ENCODE results near the gene RAB22A. TPM values are rescaled to one million over a fixed set of nuclear protein-coding genes. Genes with fewer than 3 reads are reported as not detected.
A peak's percentile ranks its signal among the peaks of the same experiment; 100 is the strongest.
"Not testable (repeated sequence)": the region's sequence is repeated elsewhere in the genome, so short reads cannot be mapped to it uniquely, and the experiment has no call there.

RAB22A gene
- polyA plus RNA-seq, 6 donors from 2014 or later: 11.6 to 15.8 (median 13.0) TPM

DNA sequence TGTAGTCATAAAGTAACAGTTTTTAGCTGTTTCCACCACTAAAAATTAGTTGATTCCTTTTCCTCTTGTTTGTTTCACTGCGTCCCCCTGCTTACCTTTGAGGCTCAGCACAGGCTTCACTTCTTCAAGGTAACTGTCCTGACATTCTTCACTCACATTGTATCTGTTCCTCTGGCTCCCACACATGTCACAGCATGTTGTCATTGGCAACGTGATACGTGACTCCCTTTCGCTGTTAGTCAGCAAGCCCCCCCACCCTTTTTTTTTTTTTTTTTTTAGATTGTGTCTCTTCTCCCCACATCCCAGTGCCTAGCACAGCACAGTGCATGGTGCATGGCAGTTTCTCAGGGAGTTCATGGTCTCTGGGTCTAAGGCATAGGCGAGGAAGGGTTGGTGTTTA is 92.8 kb downstream of the RAB22A start:
- H3K27me3 Mint-ChIP-seq: no peaks in the 10 kb centered on the region
- DNase-seq: no peak
- peaks cover 17 to 37% (median 20%) of the 10 kb centered on the region in 3 donors for H3K4me1 Mint-ChIP-seq
- H3K9me3 Mint-ChIP-seq: no peaks in the 10 kb centered on the region
- no peak overlapping the region for H3K27ac Mint-ChIP-seq
- H3K36me3 Mint-ChIP-seq: no peaks in the 10 kb centered on the region
- ATAC-seq (ENCODE audit: low read depth in 2 of 2): peak in 1 of 2 donors; percentile 12
- H3K4me3 Mint-ChIP-seq: no peak overlapping the region

DNA sequence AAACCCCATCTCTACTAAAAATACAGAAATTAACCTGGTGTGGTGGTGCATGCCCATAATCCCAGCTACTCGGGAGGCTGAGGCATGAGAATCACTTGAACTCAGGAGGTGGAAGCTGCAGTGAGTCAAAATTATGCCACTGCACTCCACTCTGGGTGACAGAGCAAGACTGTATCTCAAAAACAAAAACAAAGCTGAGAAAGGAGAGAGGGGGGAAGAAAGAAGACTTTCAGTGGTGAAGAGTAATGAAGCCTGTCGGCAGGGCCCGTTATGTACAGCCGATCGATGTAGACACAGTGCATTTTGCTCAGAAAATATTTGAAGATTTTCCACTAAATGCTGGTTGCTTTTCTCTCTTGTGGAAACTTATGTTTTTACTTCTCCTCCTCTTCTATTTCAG is 93.3 kb downstream of the RAB22A start:
- no peak for DNase-seq
- no peaks in the 10 kb centered on the region for H3K36me3 Mint-ChIP-seq
- no peaks in the 10 kb centered on the region for H3K9me3 Mint-ChIP-seq
- H3K4me1 Mint-ChIP-seq: peaks cover 18 to 37% (median 24%) of the 10 kb centered on the region in 3 donors
- H3K27me3 Mint-ChIP-seq: no peaks in the 10 kb centered on the region
- ATAC-seq (ENCODE audit: low read depth in 2 of 2): peak; percentile 67 to 84
- no peak overlapping the region for H3K4me3 Mint-ChIP-seq
- H3K27ac Mint-ChIP-seq: no peak overlapping the region

DNA sequence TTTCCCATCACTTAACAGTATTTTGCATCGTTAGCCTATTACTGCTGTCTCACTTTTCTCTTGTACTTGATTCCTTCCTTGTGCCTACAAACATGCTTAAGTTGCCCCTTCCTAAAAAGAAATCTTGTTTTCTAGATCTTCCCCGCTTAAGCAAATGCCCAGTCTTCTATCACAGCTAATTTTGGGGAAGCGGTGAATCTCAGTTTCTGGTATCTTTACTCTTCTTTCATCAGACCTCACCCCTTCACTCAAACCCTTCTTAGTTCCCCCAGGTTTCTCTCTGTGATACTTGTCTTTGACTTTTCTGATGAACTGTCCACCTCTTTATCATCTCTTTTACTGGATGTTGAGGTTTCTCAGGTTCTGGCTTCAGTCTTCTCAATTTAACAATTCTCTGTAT is 93.8 kb downstream of the RAB22A start:
- peaks cover 18 to 35% (median 24%) of the 10 kb centered on the region in 3 donors for H3K4me1 Mint-ChIP-seq
- ATAC-seq (ENCODE audit: low read depth in 2 of 2) (peak; percentile 41), DNase-seq (no peak)
- no peak overlapping the region for H3K4me3 Mint-ChIP-seq
- H3K27ac Mint-ChIP-seq: no peak overlapping the region
- no peaks in the 10 kb centered on the region for H3K27me3 Mint-ChIP-seq
- H3K36me3 Mint-ChIP-seq: no peaks in the 10 kb centered on the region
- no peaks in the 10 kb centered on the region for H3K9me3 Mint-ChIP-seq

DNA sequence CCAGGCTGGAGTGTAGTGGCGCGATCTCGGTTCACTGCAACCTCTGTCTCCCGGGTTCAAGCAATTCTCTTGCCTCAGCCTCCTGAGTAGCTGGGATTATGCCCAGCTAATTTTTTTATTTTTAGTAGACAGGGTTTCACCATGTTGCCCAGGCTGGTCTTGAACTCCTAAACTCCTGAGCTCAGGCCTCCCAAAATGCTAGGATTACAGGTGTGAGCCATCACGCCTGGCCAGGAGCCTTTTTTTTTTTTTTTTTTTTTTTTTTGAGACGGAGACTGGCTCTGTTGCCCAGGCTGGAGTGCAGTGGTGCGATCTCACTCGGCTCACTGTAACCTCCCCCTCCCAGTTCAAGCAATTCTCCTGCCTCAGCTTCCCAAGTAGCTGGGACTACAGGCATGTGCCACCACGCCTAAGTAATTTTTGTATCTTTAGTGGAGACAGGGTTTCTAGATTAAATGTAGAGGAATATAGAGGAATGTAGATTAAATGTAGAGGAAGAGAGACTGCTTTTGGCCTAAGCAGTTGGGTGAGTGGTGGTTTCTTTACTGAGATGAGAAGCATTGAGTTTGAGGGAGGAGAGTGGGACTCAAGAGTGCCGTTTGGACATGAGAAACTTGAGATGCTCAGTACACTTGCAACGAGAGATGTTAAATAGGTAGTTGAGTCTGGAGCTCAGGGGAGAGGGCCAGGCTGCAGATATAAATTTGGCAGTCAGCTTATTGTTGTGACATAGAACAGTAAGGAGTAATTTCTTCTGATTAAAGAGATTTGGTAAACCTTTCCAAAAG is 96.2 kb downstream of the RAB22A start:
- ATAC-seq (ENCODE audit: low read depth in 2 of 2): no peak
- no peak for DNase-seq
- peaks cover 19 to 34% (median 31%) of the 10 kb centered on the region in 3 donors for H3K4me1 Mint-ChIP-seq
- no peaks in the 10 kb centered on the region for H3K27me3 Mint-ChIP-seq
- no peak overlapping the region for H3K27ac Mint-ChIP-seq
- no peak overlapping the region for H3K4me3 Mint-ChIP-seq
- H3K36me3 Mint-ChIP-seq: no peaks in the 10 kb centered on the region
- H3K9me3 Mint-ChIP-seq: no peaks in the 10 kb centered on the region

DNA sequence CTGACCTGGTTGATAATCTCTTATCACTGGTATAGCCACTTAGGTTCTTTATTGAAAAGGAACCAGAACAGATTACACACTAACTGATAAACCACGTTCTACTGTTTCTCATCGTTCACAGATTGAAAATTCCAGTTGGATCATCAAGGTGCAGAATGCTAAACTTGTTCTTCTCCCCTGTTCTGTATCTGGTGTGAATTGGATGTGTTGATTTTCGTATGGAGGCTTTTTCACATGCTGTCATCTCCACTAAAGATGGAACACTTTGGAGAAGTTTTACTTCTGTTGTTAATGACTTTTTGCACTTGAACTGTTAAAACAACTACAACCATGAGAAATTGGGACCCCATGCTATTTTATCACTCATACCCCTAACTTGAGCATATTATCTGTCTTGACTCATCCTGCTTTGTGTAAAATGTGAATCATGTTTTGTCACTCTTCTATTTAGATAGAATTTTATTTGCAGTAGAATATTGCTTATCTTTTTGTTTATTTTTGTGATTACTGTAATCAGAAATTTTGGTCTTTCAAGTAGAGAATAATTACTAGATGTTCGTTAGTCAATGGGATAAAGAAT is 97.0 kb downstream of the RAB22A start:
- Mint-ChIP-seq H3K4me3 (no peak overlapping the region), H3K27ac (peak overlapping the region in 3 of 6 donors; percentile 30 to 75 (median 38)), H3K9me3 (no peaks in the 10 kb centered on the region), H3K36me3 (no peaks in the 10 kb centered on the region), H3K27me3 (no peaks in the 10 kb centered on the region), H3K4me1 (peaks cover 17 to 34% (median 32%) of the 10 kb centered on the region in 3 donors)
- ATAC-seq (ENCODE audit: low read depth in 2 of 2) (no peak), DNase-seq (no peak)

DNA sequence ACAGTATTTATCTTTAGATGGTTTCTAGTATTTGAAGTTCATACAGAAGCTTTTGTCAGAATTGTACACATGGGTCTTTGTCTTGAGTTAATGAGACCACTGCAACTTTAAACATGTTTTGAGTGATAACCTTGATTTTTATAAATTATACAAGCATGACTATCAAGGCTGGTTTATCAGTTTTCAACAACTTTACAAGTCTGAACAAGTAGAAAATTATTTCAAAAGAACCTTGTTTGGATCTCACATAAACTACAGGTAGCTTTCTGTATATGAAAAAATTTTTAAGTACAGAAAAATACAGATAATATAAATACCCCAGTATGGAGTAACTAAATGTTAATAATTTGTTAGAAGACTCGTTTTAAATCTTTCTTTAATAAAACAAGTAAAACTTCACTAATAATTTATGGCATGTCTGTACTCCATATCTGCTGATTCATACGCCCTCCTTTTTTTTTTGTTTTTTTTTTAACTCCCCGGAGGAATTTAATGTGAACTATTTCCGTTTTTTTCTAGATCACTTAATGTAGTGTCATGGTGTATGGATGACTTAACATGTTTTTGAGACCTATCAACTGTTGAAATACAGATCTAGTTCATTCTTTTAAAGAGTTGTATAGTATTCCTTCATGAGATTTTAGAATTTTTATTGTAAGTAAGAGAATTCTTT is 97.8 kb downstream of the RAB22A start:
- DNase-seq (no peak), ATAC-seq (ENCODE audit: low read depth in 2 of 2) (peak in 1 of 2 donors; percentile 20)
- no peaks in the 10 kb centered on the region for H3K36me3 Mint-ChIP-seq
- peaks cover 17 to 38% (median 32%) of the 10 kb centered on the region in 3 donors for H3K4me1 Mint-ChIP-seq
- H3K27me3 Mint-ChIP-seq: no peaks in the 10 kb centered on the region
- no peaks in the 10 kb centered on the region for H3K9me3 Mint-ChIP-seq
- H3K4me3 Mint-ChIP-seq: peak overlapping the region in 1 of 8 donors; percentile 48
- peak overlapping the region in 1 of 6 donors; percentile 29 for H3K27ac Mint-ChIP-seq

DNA sequence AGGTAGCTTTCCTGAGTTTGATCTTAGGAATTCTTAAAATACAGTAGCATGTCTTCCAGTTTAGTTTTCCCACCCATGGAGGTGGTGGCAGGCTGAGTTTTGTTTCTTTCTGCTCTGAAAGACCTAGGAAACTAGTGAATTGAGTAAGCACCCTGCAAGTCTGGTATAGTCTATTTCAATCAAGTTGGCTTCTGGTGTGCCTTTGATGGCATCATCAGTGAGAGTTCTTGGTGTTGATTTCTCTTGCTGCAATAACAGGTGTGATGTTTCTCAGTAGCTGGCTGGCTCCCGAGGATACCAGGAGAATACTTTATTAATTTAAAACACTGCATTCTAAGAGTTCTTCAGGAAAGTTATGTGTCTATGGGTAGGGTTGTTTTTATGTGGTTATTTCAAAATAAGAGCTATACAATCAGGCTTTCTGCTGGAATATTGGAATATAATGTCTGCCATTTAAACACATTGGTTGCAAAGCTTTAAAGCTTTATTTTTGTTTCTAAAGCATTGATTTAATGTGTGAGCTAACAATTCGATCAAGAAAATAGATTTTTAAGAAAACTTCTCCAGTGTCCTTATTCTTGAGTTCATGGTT is 98.5 kb downstream of the RAB22A start:
- no peak for ATAC-seq (ENCODE audit: low read depth in 2 of 2)
- Mint-ChIP-seq H3K27ac (peak overlapping the region in 4 of 6 donors; percentile 5 to 23 (median 12)), H3K4me3 (peak overlapping the region in 1 of 8 donors; percentile 24), H3K27me3 (no peaks in the 10 kb centered on the region), H3K9me3 (no peaks in the 10 kb centered on the region), H3K4me1 (peaks cover 17 to 38% (median 32%) of the 10 kb centered on the region in 3 donors), H3K36me3 (no peaks in the 10 kb centered on the region)
- no peak for DNase-seq

DNA sequence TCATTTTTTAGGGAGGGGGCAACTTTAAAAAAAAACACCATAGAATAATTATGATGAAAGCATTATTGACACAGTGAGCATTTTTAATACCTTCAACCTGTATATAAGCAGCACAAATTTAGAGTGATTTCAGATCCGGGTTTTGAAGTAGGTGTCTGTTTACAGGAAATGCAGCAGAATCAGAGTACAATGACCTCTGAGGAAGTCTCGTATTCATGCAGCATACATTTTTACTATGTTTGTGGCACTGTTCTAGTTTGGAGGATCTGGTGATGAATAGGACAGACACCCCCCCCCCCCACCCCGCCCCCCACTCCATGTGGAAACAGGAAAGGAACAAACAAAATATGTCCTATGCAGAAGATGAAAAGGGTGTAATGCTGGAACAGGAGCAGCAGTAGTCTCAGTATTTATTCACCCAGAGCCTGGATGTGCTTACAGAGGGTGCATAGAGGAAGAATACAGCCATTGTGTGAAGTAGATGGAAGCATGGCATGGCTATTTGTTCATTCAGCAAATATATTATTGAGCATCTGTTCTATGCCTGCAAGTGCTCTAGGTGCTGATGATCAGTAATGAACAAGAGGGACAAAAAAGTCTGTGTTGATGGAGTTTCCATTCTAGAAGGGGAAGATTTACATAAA is 99.2 kb downstream of the RAB22A start:
- H3K9me3 Mint-ChIP-seq: no peaks in the 10 kb centered on the region
- ATAC-seq (ENCODE audit: low read depth in 2 of 2) (peak in 1 of 2 donors; percentile 45), DNase-seq (no peak)
- no peaks in the 10 kb centered on the region for H3K36me3 Mint-ChIP-seq
- H3K27ac Mint-ChIP-seq: peak overlapping the region in 4 of 6 donors; percentile 3 to 16 (median 8)
- peak overlapping the region in 1 of 8 donors; percentile 23 for H3K4me3 Mint-ChIP-seq
- no peaks in the 10 kb centered on the region for H3K27me3 Mint-ChIP-seq
- H3K4me1 Mint-ChIP-seq: peaks cover 17 to 38% (median 32%) of the 10 kb centered on the region in 3 donors

DNA sequence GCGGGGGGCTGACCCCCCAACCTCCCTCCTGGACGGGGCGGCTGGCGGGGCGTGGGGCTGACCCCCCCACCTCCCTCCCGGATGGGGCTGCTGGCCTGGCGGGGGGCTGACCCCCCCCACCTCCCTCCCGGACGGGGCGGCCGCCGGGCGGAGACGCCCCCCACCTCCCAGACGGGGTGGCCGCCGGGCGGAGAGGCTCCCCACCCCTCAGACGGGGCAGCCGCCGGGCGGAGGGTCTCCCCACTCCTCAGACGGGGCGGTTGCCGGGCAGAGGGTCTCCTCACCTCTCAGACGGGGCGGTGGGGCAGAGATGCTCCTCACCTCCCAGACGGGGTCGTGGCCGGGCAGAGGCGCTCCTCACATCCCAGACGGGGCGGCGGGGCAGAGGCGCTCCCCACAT is 104.7 kb downstream of the RAB22A start:
- not testable (repeated sequence) for DNase-seq; H3K4me3 Mint-ChIP-seq; H3K27me3 Mint-ChIP-seq; H3K9me3 Mint-ChIP-seq; H3K27ac Mint-ChIP-seq; ATAC-seq (ENCODE audit: low read depth in 2 of 2)
- H3K4me1 Mint-ChIP-seq: peaks cover 14 to 32% (median 24%) of the 10 kb centered on the region in 3 donors
- peaks cover 2 to 12% of the 10 kb centered on the region in 2 donors for H3K36me3 Mint-ChIP-seq

DNA sequence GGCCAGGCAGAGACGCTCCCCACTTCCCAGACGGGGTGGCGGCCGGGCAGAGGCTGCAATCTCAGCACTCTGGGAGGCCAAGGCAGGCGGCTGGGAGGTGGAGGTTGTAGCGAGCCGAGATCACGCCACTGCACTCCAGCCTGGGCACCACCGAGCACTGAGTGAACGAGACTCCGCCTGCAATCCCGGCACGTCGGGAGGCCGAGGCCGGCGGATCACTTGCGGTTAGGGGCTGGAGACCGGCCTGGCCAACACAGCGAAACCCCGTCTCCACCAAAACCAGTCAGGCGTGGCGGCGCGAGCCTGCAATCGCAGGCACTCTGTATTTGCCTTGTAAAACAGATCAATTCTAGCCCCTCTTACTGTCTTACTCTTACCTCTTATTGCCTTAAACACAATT is 105.3 kb downstream of the RAB22A start:
- H3K4me1 Mint-ChIP-seq: peaks cover 14 to 26% (median 23%) of the 10 kb centered on the region in 3 donors
- DNase-seq; H3K27me3 Mint-ChIP-seq; H3K4me3 Mint-ChIP-seq; H3K9me3 Mint-ChIP-seq; ATAC-seq (ENCODE audit: low read depth in 2 of 2): not testable (repeated sequence)
- H3K27ac Mint-ChIP-seq: peak overlapping the region in 1 of 6 donors; percentile 72
- peaks cover 8 to 17% of the 10 kb centered on the region in 2 donors for H3K36me3 Mint-ChIP-seq

DNA sequence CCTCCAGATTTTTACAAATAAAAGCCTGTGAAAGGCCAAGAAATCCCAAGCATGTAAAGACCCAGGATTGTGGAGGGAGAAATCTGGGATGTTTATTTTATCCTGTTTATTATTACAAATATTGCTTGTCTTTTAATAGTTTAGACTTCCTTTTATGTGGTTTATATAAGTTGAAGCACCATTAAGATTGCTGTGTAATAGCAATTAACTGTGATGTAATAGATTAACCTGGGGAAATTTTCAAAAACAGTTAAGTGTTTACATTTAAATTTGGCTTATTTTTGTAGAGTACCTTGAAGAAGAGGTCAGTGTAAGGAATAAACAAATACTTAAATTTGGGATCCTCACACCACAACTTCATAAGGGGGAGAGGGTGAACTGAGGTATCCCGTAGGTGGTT is 106.5 kb downstream of the RAB22A start:
- peaks cover 10 to 22% of the 10 kb centered on the region in 2 donors for H3K36me3 Mint-ChIP-seq
- DNase-seq: no peak
- H3K27ac Mint-ChIP-seq: peak overlapping the region in 2 of 6 donors; percentile 51 to 71
- no peaks in the 10 kb centered on the region for H3K27me3 Mint-ChIP-seq
- H3K4me3 Mint-ChIP-seq: no peak overlapping the region
- peaks cover 0 to 3% (median 0%) of the 10 kb centered on the region in 7 donors for H3K9me3 Mint-ChIP-seq
- no peak for ATAC-seq (ENCODE audit: low read depth in 2 of 2)
- H3K4me1 Mint-ChIP-seq: peaks cover 12 to 22% (median 21%) of the 10 kb centered on the region in 3 donors

DNA sequence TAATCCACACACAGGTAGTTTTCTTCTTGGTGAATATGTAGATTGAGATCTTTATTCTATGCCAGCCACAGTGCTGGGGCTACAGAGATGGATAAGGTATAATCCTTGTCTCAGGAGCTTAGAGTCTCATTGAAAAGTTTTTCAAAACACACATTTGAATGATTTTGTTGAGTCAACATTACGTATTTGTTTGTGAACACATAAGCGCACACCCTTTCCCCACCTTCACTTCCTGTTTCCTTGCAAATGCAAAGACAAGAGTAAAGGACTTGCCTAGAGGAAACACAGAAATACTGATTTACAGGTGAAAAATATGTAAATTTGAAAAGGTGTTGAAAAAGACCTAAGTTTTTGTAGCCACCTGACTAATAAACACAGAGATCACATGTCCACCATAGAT is 107.3 kb downstream of the RAB22A start:
- ATAC-seq (ENCODE audit: low read depth in 2 of 2): no peak
- H3K4me3 Mint-ChIP-seq: no peak overlapping the region

More for the DNA sequence above, 107.3 kb downstream of the RAB22A start:
- Mint-ChIP-seq H3K36me3 (peaks cover 10 to 22% of the 10 kb centered on the region in 2 donors), H3K27ac (peak overlapping the region in 2 of 6 donors; percentile 51 to 56), H3K27me3 (no peaks in the 10 kb centered on the region), H3K9me3 (peaks cover 0 to 3% (median 0%) of the 10 kb centered on the region in 7 donors), H3K4me1 (peaks cover 12 to 21% (median 20%) of the 10 kb centered on the region in 3 donors)
- DNase-seq: no peak
